SU-DHL-6 (cell line): ENCODE measurements around the gene CIB4.

Source experiments
- H2AFZ ChIP-seq: fragments of 200-600 bp; sonication (generic); 2 replicates; pipeline ENCODE4 v1.6.1; 2014; ENCODE audit warnings: low read depth, mild to moderate bottlenecking, moderate library complexity, mixed read lengths, antibody characterized with exemption, low read length; ENCODE audit not compliant: severe bottlenecking
- H3F3A ChIP-seq: fragments of 200-600 bp; shearing (Covaris generic); 2 replicates; pipeline ENCODE4 v1.6.0; 2016; ENCODE audit warnings: antibody characterized with exemption, mild to moderate bottlenecking; ENCODE audit not compliant: insufficient read depth
- H3K27ac ChIP-seq: fragments of 200-600 bp; sonication (generic); 2 replicates; pipeline ENCODE4 v1.5.1; 2016; ENCODE audit warnings: low read depth, mild to moderate bottlenecking, low read length, moderate library complexity, mixed read lengths
- H3K27me3 ChIP-seq: fragments of 200-600 bp; sonication (generic), shearing (Covaris generic); 2 replicates; pipeline ENCODE4 v1.6.0; 2014; ENCODE audit warnings: mild to moderate bottlenecking, low read length
- H3K36me3 ChIP-seq: fragments of 200-600 bp; sonication (generic); 2 replicates; pipeline ENCODE4 v1.6.1; 2014; ENCODE audit warnings: mild to moderate bottlenecking, low read length, mixed read lengths
- H3K4me2 ChIP-seq: fragments of 300-600, 200-600 bp; shearing (Covaris generic), sonication (generic); 2 replicates; pipeline ENCODE4 v1.6.0; 2014; ENCODE audit warnings: low read length, low read depth, mild to moderate bottlenecking; ENCODE audit not compliant: poor library complexity, severe bottlenecking
- H3K4me3 ChIP-seq: fragments of 200-600 bp; sonication (generic); 2 replicates; pipeline ENCODE4 v1.5.1; 2014; ENCODE audit warnings: antibody characterized with exemption, low read length, mild to moderate bottlenecking, mixed read lengths; ENCODE audit not compliant: insufficient read depth, poor library complexity, severe bottlenecking
- H3K79me2 ChIP-seq: fragments of 200-600 bp; sonication (generic); 2 replicates; pipeline ENCODE4 v1.6.1; 2014; ENCODE audit warnings: mild to moderate bottlenecking, low read length, moderate library complexity; ENCODE audit not compliant: insufficient read depth
- H3K9ac ChIP-seq: fragments of 200-600 bp; sonication (generic); 2 replicates; pipeline ENCODE4 v1.7.0; 2014; ENCODE audit warnings: mild to moderate bottlenecking, low read length
- H3K9me2 ChIP-seq: fragments of 200-600 bp; sonication (generic); replicated peaks from 2 replicates; pipeline ENCODE4 v1.6.1; 2014; ENCODE audit warnings: low read length; ENCODE audit not compliant: insufficient read depth
- H3K9me3 ChIP-seq: fragments of 200-600 bp; sonication (generic); 2 replicates; pipeline ENCODE4 v1.6.1; 2014; ENCODE audit warnings: low read length, mixed read lengths; ENCODE audit not compliant: insufficient read depth
- H4K20me1 ChIP-seq: fragments of 200-600 bp; sonication (generic); 2 replicates; pipeline ENCODE4 v1.6.1; 2014; ENCODE audit warnings: low read depth, mild to moderate bottlenecking, antibody characterized with exemption, low read length, moderate library complexity, mixed read lengths
- CTCF ChIP-seq: fragments of 200-600 bp; sonication (generic); IDR thresholded peaks from one replicate; pipeline ENCODE4 v1.5.1; 2017; ENCODE audit warnings: antibody characterized with exemption, mild to moderate bottlenecking, low read length, moderate library complexity; ENCODE audit not compliant: insufficient read depth, poor library complexity, severe bottlenecking
- EZH2phosphoT487 ChIP-seq: fragments of 200-600 bp; sonication (generic), shearing (Covaris generic); conservative IDR thresholded peaks from 2 replicates; pipeline ENCODE4 v1.6.1; 2018; ENCODE audit warnings: mild to moderate bottlenecking, antibody characterized with exemption, low read length, moderate library complexity, mixed read lengths

Gene CIB4

GRCh38 chr2:26583381-26583911 lies 57.7 kb downstream of the CIB4 start:
- H3K9me2 ChIP-seq: no peaks in the 10 kb centered on the region
- TF ChIP-seq CTCF (no peak), EZH2phosphoT487 (no peak)
- no peaks in the 10 kb centered on the region for H3K36me3 ChIP-seq
- H2AFZ ChIP-seq: no peak overlapping the region
- no peak overlapping the region for H3K9ac ChIP-seq
- no peaks in the 10 kb centered on the region for H3K27me3 ChIP-seq
- no peak overlapping the region for H3K4me3 ChIP-seq
- H3K4me2 ChIP-seq: no peak overlapping the region
- no peaks in the 10 kb centered on the region for H3K9me3 ChIP-seq
- H3F3A ChIP-seq: no peaks in the 10 kb centered on the region
- no peak overlapping the region for H3K27ac ChIP-seq
- H4K20me1 ChIP-seq: no peaks in the 10 kb centered on the region
- H3K79me2 ChIP-seq: no peaks in the 10 kb centered on the region

GRCh38 chr2:26582890-26583289 lies 58.3 kb downstream of the CIB4 start:
- Histone ChIP-seq H3F3A (no peaks in the 10 kb centered on the region), H3K9me3 (no peaks in the 10 kb centered on the region), H3K4me2 (no peak overlapping the region), H3K36me3 (no peaks in the 10 kb centered on the region), H4K20me1 (no peaks in the 10 kb centered on the region), H3K4me3 (no peak overlapping the region), H3K9ac (no peak overlapping the region), H2AFZ (no peak overlapping the region), H3K27me3 (no peaks in the 10 kb centered on the region), H3K9me2 (no peaks in the 10 kb centered on the region), H3K27ac (no peak overlapping the region), H3K79me2 (no peaks in the 10 kb centered on the region)
- TF ChIP-seq CTCF: no peak
- TF ChIP-seq EZH2phosphoT487: no peak

- Histone ChIP-seq H3F3A (no peaks in the 10 kb centered on the region), H3K27me3 (no peaks in the 10 kb centered on the region), H3K9me3 (no peaks in the 10 kb centered on the region), H3K79me2 (no peaks in the 10 kb centered on the region), H3K4me2 (no peak overlapping the region), H4K20me1 (no peaks in the 10 kb centered on the region), H3K9ac (no peak overlapping the region), H3K9me2 (no peaks in the 10 kb centered on the region), H3K4me3 (no peak overlapping the region), H3K36me3 (no peaks in the 10 kb centered on the region), H2AFZ (no peak overlapping the region), H3K27ac (no peak overlapping the region)
- no peak for TF ChIP-seq CTCF
- no peak for TF ChIP-seq EZH2phosphoT487
These were observed 58.9 kb downstream of the CIB4 start for GRCh38 chr2:26581991-26582842.
